Measurements from ENCODE around the gene SFTA2. TPM values are rescaled to one million over a fixed set of nuclear protein-coding genes. Genes with fewer than 3 reads are reported as not detected.
A peak's percentile ranks its signal among the peaks of the same experiment; 100 is the strongest.

SFTA2 gene
- total RNA-seq, 1 donor = not detected

GRCh38 chr6:30944051-30944450, 12.1 kb upstream of the SFTA2 start:
- no peak for DNase-seq (ENCODE audit: low read depth)
- H3K4me3 ChIP-seq (ENCODE audit: low read depth, low read length) = no peak overlapping the region
- TF ChIP-seq CTCF (IDR thresholded peaks at IDR 0.05; ENCODE audit: insufficient read depth, low read depth, low read length) = no peak

- peak; percentile 74 for TF ChIP-seq CTCF (IDR thresholded peaks at IDR 0.05; ENCODE audit: insufficient read depth, low read depth, low read length)
- DNase-seq (ENCODE audit: low read depth) = peak; percentile 77
- no peak overlapping the region for H3K4me3 ChIP-seq (ENCODE audit: low read depth, low read length)
These were observed 10.5 kb upstream of the SFTA2 start for GRCh38 chr6:30942338-30943060.

GRCh38 chr6:30940361-30940986, 8.5 kb upstream of the SFTA2 start, which contains the start of gene MUCL3:
Gene MUCL3 (plus strand): TSS chr6:30940973. CDS start chr6:30941000, 27 bp downstream.
- TF ChIP-seq CTCF (IDR thresholded peaks at IDR 0.05; ENCODE audit: insufficient read depth, low read depth, low read length) = no peak
- H3K4me3 ChIP-seq (ENCODE audit: low read depth, low read length) = no peak within 1 kb of the TSS
- no peak for DNase-seq (ENCODE audit: low read depth)

- no peak for TF ChIP-seq CTCF (IDR thresholded peaks at IDR 0.05; ENCODE audit: insufficient read depth, low read depth, low read length)
- no peak overlapping the region for H3K4me3 ChIP-seq (ENCODE audit: low read depth, low read length)
- no peak for DNase-seq (ENCODE audit: low read depth)
These were observed 7.5 kb upstream of the SFTA2 start for GRCh38 chr6:30939473-30939872.

GRCh38 chr6:30938730-30939129, 6.8 kb upstream of the SFTA2 start:
- H3K4me3 ChIP-seq (ENCODE audit: low read depth, low read length) = no peak overlapping the region
- DNase-seq (ENCODE audit: low read depth) = no peak
- TF ChIP-seq CTCF (IDR thresholded peaks at IDR 0.05; ENCODE audit: insufficient read depth, low read depth, low read length) = no peak

- no peak overlapping the region for H3K4me3 ChIP-seq (ENCODE audit: low read depth, low read length)
- DNase-seq (ENCODE audit: low read depth) = no peak
- no peak for TF ChIP-seq CTCF (IDR thresholded peaks at IDR 0.05; ENCODE audit: insufficient read depth, low read depth, low read length)
These were observed 5.3 kb upstream of the SFTA2 start for GRCh38 chr6:30937265-30937664.
